Endothelial cell of umbilical vein (primary cell): ENCODE results near the gene MADCAM1. TPM values are rescaled to one million over a fixed set of nuclear protein-coding genes. Genes with fewer than 3 reads are reported as not detected.

Experiments used
- BruUV-seq: library from RNA; stranded (reverse); fragments of 400-500 nt; replicated peaks from 2 replicates; lab custom pipeline; 2021; lab: Mats Ljungman, UMichigan
- CTCF ChIA-PET: fragments of 300-600, 350-600 bp; sonication (Branson Sonifier 250); formaldehyde crosslinking; loops from one replicate; lab custom pipeline; 2021; ENCODE audit warnings: antibody characterized with exemption, inconsistent platforms; lab: Charles Lee
- POLR2A ChIA-PET: fragments of 300-600, 350-600 bp; sonication (Branson Sonifier 250); formaldehyde crosslinking; loops from one replicate; lab custom pipeline; 2021; ENCODE audit warnings: antibody characterized with exemption, inconsistent platforms; lab: Charles Lee
- DNase-seq: peaks from one replicate; pipeline ENCODE4 v3.0.0-alpha.2; 2011; ENCODE audit warnings: low read depth, low spot score
- FAIRE-seq: peaks from 2 replicates; lab custom pipeline; 2011; peaks lifted over from hg19 to GRCh38; lab: Jason Lieb, UNC
- H2AFZ ChIP-seq: 2 replicates; pipeline ENCODE4 v1.6.0; 2012; ENCODE audit warnings: low read depth, low read length, control low read depth, inconsistent platforms
- H3K27ac ChIP-seq: 2 replicates; pipeline ENCODE4 v1.5.1; 2011; ENCODE audit warnings: low read depth, mild to moderate bottlenecking, control low read depth, low read length, moderate library complexity; ENCODE audit not compliant: insufficient read depth
- H3K27me3 ChIP-seq, 2 experiments: 2 replicates each; pipeline versions ENCODE4 v1.6.0 to v1.6.1; 2011; ENCODE audit warnings: low read length in 2 of 2, mixed read lengths in 1 of 2; ENCODE audit not compliant: control insufficient read depth in 2 of 2, insufficient read depth in 2 of 2
- H3K36me3 ChIP-seq, 2 experiments: 2 replicates in 1 of 2; 3 replicates in 1 of 2; pipeline ENCODE4 v1.5.1; 2011; ENCODE audit warnings: low read length in 2 of 2, mild to moderate bottlenecking in 1 of 2, moderate library complexity in 1 of 2; ENCODE audit not compliant: control insufficient read depth in 2 of 2, insufficient read depth in 2 of 2; ENCODE audit errors: extremely low read depth in 1 of 2
- H3K4me1 ChIP-seq: 3 replicates; pipeline ENCODE4 v1.5.1; 2011; ENCODE audit warnings: mild to moderate bottlenecking, low read length; ENCODE audit not compliant: control insufficient read depth, insufficient read depth; ENCODE audit errors: extremely low read depth
- H3K4me2 ChIP-seq: 2 replicates; pipeline ENCODE4 v1.6.1; 2011; ENCODE audit warnings: low read length, control low read depth, mixed read lengths; ENCODE audit not compliant: insufficient read depth
- H3K4me3 ChIP-seq, 3 experiments: fragments of 200-600 bp in 1 of 3; sonication (generic), shearing (Covaris generic) in 1 of 3; replicated peaks in 1 of 3; 2 replicates each; pipeline ENCODE4 v1.5.1; 2011 to 2016; ENCODE audit warnings: control low read depth in 3 of 3, low read length in 3 of 3, mild to moderate bottlenecking in 2 of 3, inconsistent platforms in 1 of 3, low read depth in 1 of 3, moderate library complexity in 1 of 3; ENCODE audit not compliant: insufficient read depth in 1 of 3
- H3K79me2 ChIP-seq: 2 replicates; pipeline ENCODE4 v1.6.0; 2012; ENCODE audit warnings: low read length, inconsistent platforms; ENCODE audit not compliant: control insufficient read depth, insufficient read depth
- H3K9ac ChIP-seq: replicated peaks from 2 replicates; pipeline ENCODE3; 2011; ENCODE audit warnings: low read length, control low read depth; ENCODE audit not compliant: insufficient read depth; ENCODE audit errors: extremely low read depth
- H3K9me1 ChIP-seq: replicated peaks from 3 replicates; pipeline ENCODE4 v1.6.0; 2011; ENCODE audit warnings: mild to moderate bottlenecking, low read length; ENCODE audit not compliant: control insufficient read depth, insufficient read depth; ENCODE audit errors: extremely low read depth
- H3K9me3 ChIP-seq: replicated peaks from 2 replicates; pipeline ENCODE4 v1.5.1; 2012; ENCODE audit warnings: low read length, inconsistent platforms; ENCODE audit not compliant: control insufficient read depth, insufficient read depth
- H4K20me1 ChIP-seq: replicated peaks from 2 replicates; pipeline ENCODE3; 2011; ENCODE audit warnings: mild to moderate bottlenecking, low read length; ENCODE audit not compliant: control insufficient read depth, insufficient read depth; ENCODE audit errors: extremely low read depth
- FOS ChIP-seq: IDR thresholded peaks from 2 replicates; pipeline ENCODE4 v1.6.1; 2011; ENCODE audit warnings: mild to moderate bottlenecking, low read length, moderate library complexity, borderline replicate concordance; ENCODE audit not compliant: insufficient read depth
- JUN ChIP-seq: IDR thresholded peaks from 2 replicates; pipeline ENCODE4 v1.6.1; 2011; ENCODE audit warnings: borderline replicate concordance, low read depth; ENCODE audit not compliant: insufficient read length, insufficient read depth
- POLR2A ChIP-seq: IDR thresholded peaks from 2 replicates; pipeline ENCODE4 v1.6.1; 2012; ENCODE audit warnings: low read depth, mild to moderate bottlenecking, control low read depth, low read length
- POLR2AphosphoS5 ChIP-seq: IDR thresholded peaks from 2 replicates; pipeline ENCODE4 v1.6.1; 2012; ENCODE audit warnings: low read depth, mild to moderate bottlenecking, control low read depth, low read length, moderate library complexity; ENCODE audit not compliant: insufficient read depth
- dilution Hi-C: fragments of 300-500 bp; cut with MboI; formaldehyde crosslinking; loops from one replicate; pipeline ENCODE4 v1.15.0; 2019; ENCODE audit warnings: low sequenced_read_pairs; ENCODE audit not compliant: extremely low pct_ligation_motif_present
- intact Hi-C: fragments of 100-400 bp; cut with micrococcal nuclease; formaldehyde crosslinking; loops from one replicate; pipeline ENCODE4 v1.10.0; 2022
- polyA plus RNA-seq, 4 experiments: library from polyadenylated mRNA; depleted of rRNA in 3 of 4; stranded (reverse) in 3 of 4; unstranded in 1 of 4; fragments of >200 nt; gene quantifications; 2 replicates each; pipeline versions ENCODE4 v1.2.1 to v1.2.3, GENCODE V29; 2011 to 2012; ENCODE audit warnings: missing spikeins in 1 of 4
- total RNA-seq: library from RNA; stranded (reverse); gene quantifications from 2 replicates; pipeline ENCODE4 v1.2.3, GENCODE V29; 2021
- TF ChIP-seq, protein P1 (sequence below): IDR thresholded peaks from 2 replicates; pipeline ENCODE4 v1.6.1; 2011; ENCODE audit not compliant: insufficient read depth, insufficient read length

MADCAM1 gene
- total and polyA plus RNA-seq, 2 donors (not counting 3 experiments of a cell fraction or from before 2014, with no cell fraction given) = 0.07 to 0.31 TPM

DNA sequence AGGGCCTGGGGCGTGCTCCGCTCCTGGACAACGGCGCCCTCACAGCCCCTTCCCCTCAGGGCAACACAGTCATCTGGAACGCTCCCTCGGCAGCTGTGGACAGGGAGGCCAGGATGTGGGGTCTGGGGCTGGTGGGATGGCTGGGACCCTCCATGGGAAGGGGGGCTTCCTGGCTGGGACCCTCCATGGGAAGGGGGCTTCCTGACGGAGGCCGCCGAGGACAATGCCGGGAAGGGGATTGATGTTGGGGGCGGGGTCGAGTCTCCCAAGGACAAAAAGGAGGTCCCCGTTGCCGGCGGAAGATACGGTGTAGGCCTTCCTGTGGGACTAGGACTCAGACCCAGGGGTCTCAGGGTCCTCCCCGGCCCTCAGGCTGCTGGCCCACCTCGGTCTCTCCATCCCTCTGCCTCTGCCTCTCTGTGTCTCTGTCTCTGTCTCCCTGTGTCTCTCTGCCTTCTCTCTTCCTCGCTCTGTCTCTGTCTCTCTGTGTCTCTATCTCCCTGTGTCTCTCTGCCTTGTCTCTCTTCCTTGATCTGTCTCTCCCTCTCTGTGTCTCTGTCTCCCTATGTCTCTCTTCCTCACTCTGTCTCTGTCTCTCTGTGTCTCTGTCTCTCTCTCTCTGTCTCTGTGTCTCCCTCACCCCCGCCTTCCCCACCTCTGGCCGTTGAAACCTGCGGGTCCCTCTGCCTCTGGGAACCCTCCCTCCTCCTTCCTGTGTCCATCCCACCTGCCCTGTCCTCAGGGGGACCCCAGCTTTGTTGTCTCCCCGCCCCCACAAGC is 2.7 kb upstream of the MADCAM1 start:
- no peak for DNase-seq
- FAIRE-seq = no peak
- ChIA-PET CTCF (interaction anchor here (0.7 kb wide), 1 partner anchor 13 kb away, joined by 6 read pairs; no protein-coding TSS in a partner anchor), POLR2A (no interaction called here)
- Histone ChIP-seq H3K9me1 (no peaks in the 10 kb centered on the region), H3K4me2 (no peak overlapping the region), H3K4me3 (no peak overlapping the region), H2AFZ (peak overlapping the region; percentile 21), H3K9ac (no peak overlapping the region), H3K9me3 (no peaks in the 10 kb centered on the region), H3K4me1 (peaks cover 7% of the 10 kb centered on the region), H3K27ac (no peak overlapping the region), H3K27me3 (peaks cover 8 to 9% of the 10 kb centered on the region in 2 experiments), H3K36me3 (no peaks in the 10 kb centered on the region), H3K79me2 (no peaks in the 10 kb centered on the region), H4K20me1 (no peaks in the 10 kb centered on the region)
- TF ChIP-seq POLR2AphosphoS5 (no peak), JUN (no peak), FOS (no peak), POLR2A (no peak)
- TF ChIP-seq, protein P1, sequence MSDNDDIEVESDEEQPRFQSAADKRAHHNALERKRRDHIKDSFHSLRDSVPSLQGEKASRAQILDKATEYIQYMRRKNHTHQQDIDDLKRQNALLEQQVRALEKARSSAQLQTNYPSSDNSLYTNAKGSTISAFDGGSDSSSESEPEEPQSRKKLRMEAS = no peak
- no TSS peak for BruUV-seq
- dilution Hi-C loops (no loop called here), intact Hi-C loops (no loop called here)
